Gastroesophageal sphincter (tissue), 3 donors: ENCODE measurements around the gene ADORA3.

ENCODE experiments used
- POLR2AphosphoS5 ChIP-seq: sonication (generic); formaldehyde crosslinking; IDR thresholded peaks from one replicate; pipeline ENCODE4 v1.6.1; 2017; ENCODE audit warnings: antibody characterized with exemption
- TF ChIP-seq, protein P1 (sequence below), 4 experiments: fragments of 200-600 bp in 2 of 4; fragments of 450-650 bp in 2 of 4; sonication (generic) in 1 of 4; IDR thresholded peaks; one replicate each; pipeline ENCODE4 v1.5.1; 2017 to 2019; ENCODE audit warnings: antibody characterized with exemption in 4 of 4, mild to moderate bottlenecking in 2 of 4, moderate library complexity in 2 of 4

DNA sequence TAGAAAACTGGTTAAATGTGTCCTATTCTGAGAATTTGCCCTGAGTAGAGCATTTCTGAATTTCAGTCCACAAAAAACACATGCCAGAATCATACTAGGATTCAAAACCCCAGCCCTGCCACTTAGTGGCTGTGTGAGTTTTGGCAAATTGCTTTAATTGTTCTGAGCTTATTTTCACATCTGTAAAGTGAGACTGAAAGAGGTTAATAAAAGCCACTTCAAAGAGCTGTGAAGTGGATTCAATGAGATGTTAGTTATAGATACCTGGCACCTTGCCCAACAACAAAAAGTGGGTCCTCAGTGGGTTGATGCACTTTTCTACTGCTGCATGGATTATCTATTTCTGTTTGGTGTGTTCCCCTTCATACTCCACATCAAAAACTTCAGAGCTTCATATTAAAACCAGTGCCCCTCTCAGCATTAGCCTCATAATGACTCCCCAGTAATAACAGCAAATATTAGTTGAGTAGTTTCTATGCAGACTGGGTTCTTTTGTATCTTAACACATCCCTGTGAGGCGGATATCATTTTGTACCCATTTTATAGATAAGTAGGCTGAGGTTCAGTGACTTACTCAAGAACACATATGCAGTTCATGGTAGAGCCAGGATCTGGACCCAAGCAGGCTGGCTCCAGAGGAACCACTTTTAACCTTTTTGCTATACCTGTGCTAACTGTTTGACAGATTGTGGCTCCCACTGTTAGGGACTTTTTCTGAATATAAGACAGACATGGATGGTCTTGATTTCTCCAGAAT lies 14.2 kb upstream of the ADORA3 start:
- TF ChIP-seq POLR2AphosphoS5: no peak
- TF ChIP-seq, protein P1, sequence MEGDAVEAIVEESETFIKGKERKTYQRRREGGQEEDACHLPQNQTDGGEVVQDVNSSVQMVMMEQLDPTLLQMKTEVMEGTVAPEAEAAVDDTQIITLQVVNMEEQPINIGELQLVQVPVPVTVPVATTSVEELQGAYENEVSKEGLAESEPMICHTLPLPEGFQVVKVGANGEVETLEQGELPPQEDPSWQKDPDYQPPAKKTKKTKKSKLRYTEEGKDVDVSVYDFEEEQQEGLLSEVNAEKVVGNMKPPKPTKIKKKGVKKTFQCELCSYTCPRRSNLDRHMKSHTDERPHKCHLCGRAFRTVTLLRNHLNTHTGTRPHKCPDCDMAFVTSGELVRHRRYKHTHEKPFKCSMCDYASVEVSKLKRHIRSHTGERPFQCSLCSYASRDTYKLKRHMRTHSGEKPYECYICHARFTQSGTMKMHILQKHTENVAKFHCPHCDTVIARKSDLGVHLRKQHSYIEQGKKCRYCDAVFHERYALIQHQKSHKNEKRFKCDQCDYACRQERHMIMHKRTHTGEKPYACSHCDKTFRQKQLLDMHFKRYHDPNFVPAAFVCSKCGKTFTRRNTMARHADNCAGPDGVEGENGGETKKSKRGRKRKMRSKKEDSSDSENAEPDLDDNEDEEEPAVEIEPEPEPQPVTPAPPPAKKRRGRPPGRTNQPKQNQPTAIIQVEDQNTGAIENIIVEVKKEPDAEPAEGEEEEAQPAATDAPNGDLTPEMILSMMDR (IDR thresholded peaks at IDR 0.05): no peak
